Immature natural killer cell (primary cell): ENCODE data around the gene CPTP. TPM values are rescaled to one million over a fixed set of nuclear protein-coding genes. Genes with fewer than 3 reads are reported as not detected.

Experiments used
- DNase-seq, 3 donors: peaks; one replicate each; pipeline ENCODE4 v3.0.0; 2022; ENCODE audit warnings: mixed read lengths in 1 of 3
- H3K27ac Mint-ChIP-seq, 6 donors: one replicate each; pipeline ENCODE4 v1.8.0; 2020; ENCODE audit warnings: mixed read lengths in 6 of 6, mild to moderate bottlenecking in 5 of 6, inconsistent platforms in 4 of 6, moderate library complexity in 3 of 6
- H3K27me3 Mint-ChIP-seq, 3 donors: one replicate each; pipeline ENCODE4 v1.8.0; 2020 to 2021; ENCODE audit warnings: low read depth in 3 of 3, mild to moderate bottlenecking in 3 of 3, mixed read lengths in 3 of 3, moderate library complexity in 3 of 3, inconsistent platforms in 1 of 3
- H3K36me3 Mint-ChIP-seq, 3 donors: one replicate each; pipeline ENCODE4 v1.8.0; 2020; ENCODE audit warnings: mixed read lengths in 3 of 3, inconsistent platforms in 2 of 3, mild to moderate bottlenecking in 2 of 3
- H3K4me1 Mint-ChIP-seq, 2 donors: one replicate each; pipeline ENCODE4 v1.8.0; 2020; ENCODE audit warnings: inconsistent platforms in 2 of 2, mild to moderate bottlenecking in 2 of 2, mixed read lengths in 2 of 2, moderate library complexity in 1 of 2
- H3K4me3 Mint-ChIP-seq, 5 donors: one replicate each; pipeline ENCODE4 v1.8.0; 2020; ENCODE audit warnings: mild to moderate bottlenecking in 5 of 5, mixed read lengths in 5 of 5, inconsistent platforms in 3 of 5, moderate library complexity in 3 of 5
- H3K9me3 Mint-ChIP-seq, 6 donors: one replicate each; pipeline ENCODE4 v1.8.0; 2020; ENCODE audit warnings: mild to moderate bottlenecking in 6 of 6, mixed read lengths in 6 of 6, inconsistent platforms in 4 of 6, moderate library complexity in 3 of 6
- polyA plus RNA-seq, 3 donors: library from polyadenylated mRNA; unstranded; fragments of 300-500 nt; fragmentation: Illumina TruSeq; gene quantifications; one replicate each; pipeline ENCODE4 v1.2.3, GENCODE V29; 2021

CPTP gene
- polyA plus RNA-seq, 3 donors from 2014 or later = 9.2 to 23.7 (median 10.5) TPM

- H3K4me3 Mint-ChIP-seq = no peak overlapping the region
- H3K9me3 Mint-ChIP-seq = no peaks in the 10 kb centered on the region
- H3K4me1 Mint-ChIP-seq = no peaks in the 10 kb centered on the region
- H3K36me3 Mint-ChIP-seq = no peaks in the 10 kb centered on the region
- no peak for DNase-seq
- H3K27ac Mint-ChIP-seq = no peak overlapping the region
- H3K27me3 Mint-ChIP-seq = peaks cover 0 to 5% (median 0%) of the 10 kb centered on the region in 3 donors
These were observed 10.7 kb downstream of the CPTP start for GRCh38 chr1:1335283-1335682.

GRCh38 chr1:1335792-1336248, 11.2 kb downstream of the CPTP start:
- no peak overlapping the region for H3K4me3 Mint-ChIP-seq

GRCh38 chr1:1336446-1336845, 11.8 kb downstream of the CPTP start:
- Mint-ChIP-seq H3K27ac (no peak overlapping the region), H3K27me3 (peaks cover 0 to 5% (median 2%) of the 10 kb centered on the region in 3 donors), H3K36me3 (peaks cover 0 to 5% (median 0%) of the 10 kb centered on the region in 3 donors), H3K9me3 (no peaks in the 10 kb centered on the region), H3K4me1 (peaks cover 0 to 4% of the 10 kb centered on the region in 2 donors), H3K4me3 (no peak overlapping the region)
- no peak for DNase-seq

More at GRCh38 chr1:1335792-1336248, 11.2 kb downstream of the CPTP start:
- peaks cover 0 to under 1% (median 0%) of the 10 kb centered on the region in 3 donors for H3K36me3 Mint-ChIP-seq
- H3K27ac Mint-ChIP-seq = no peak overlapping the region
- H3K9me3 Mint-ChIP-seq = no peaks in the 10 kb centered on the region
- H3K4me1 Mint-ChIP-seq = peaks cover 0 to under 1% of the 10 kb centered on the region in 2 donors
- H3K27me3 Mint-ChIP-seq = peaks cover 0 to 5% (median 0%) of the 10 kb centered on the region in 3 donors
- DNase-seq = no peak

- Mint-ChIP-seq H3K4me1 (peaks cover 0 to 4% of the 10 kb centered on the region in 2 donors), H3K27me3 (peaks cover 0 to 5% (median 2%) of the 10 kb centered on the region in 3 donors), H3K36me3 (peaks cover 0 to 5% (median 0%) of the 10 kb centered on the region in 3 donors), H3K4me3 (no peak overlapping the region), H3K27ac (no peak overlapping the region), H3K9me3 (no peaks in the 10 kb centered on the region)
- DNase-seq = no peak
These were observed 12.6 kb downstream of the CPTP start for GRCh38 chr1:1336931-1337792.

- Mint-ChIP-seq H3K4me1 (peaks cover 0 to 4% of the 10 kb centered on the region in 2 donors), H3K4me3 (no peak overlapping the region), H3K27me3 (peaks cover 0 to 5% (median 2%) of the 10 kb centered on the region in 3 donors), H3K27ac (no peak overlapping the region), H3K36me3 (peaks cover 0 to 5% (median 0%) of the 10 kb centered on the region in 3 donors), H3K9me3 (no peaks in the 10 kb centered on the region)
- DNase-seq = no peak
These were observed 13.2 kb downstream of the CPTP start for GRCh38 chr1:1337793-1338147.

- no peak overlapping the region for H3K4me3 Mint-ChIP-seq
- H3K9me3 Mint-ChIP-seq = no peaks in the 10 kb centered on the region
- no peak overlapping the region for H3K27ac Mint-ChIP-seq
- no peak for DNase-seq
- peaks cover 0 to 5% (median 0%) of the 10 kb centered on the region in 3 donors for H3K36me3 Mint-ChIP-seq
- peaks cover 0 to 4% of the 10 kb centered on the region in 2 donors for H3K4me1 Mint-ChIP-seq
- peaks cover 0 to 5% (median 2%) of the 10 kb centered on the region in 3 donors for H3K27me3 Mint-ChIP-seq
These were observed 13.7 kb downstream of the CPTP start for GRCh38 chr1:1338278-1338677.

- Mint-ChIP-seq H3K27ac (no peak overlapping the region), H3K36me3 (peaks cover 0 to 5% (median 0%) of the 10 kb centered on the region in 3 donors), H3K9me3 (no peaks in the 10 kb centered on the region), H3K27me3 (peaks cover 0 to 3% (median 2%) of the 10 kb centered on the region in 3 donors), H3K4me1 (peaks cover 0 to 4% of the 10 kb centered on the region in 2 donors), H3K4me3 (no peak overlapping the region)
- DNase-seq = no peak
These were observed 15.6 kb downstream of the CPTP start for GRCh38 chr1:1340185-1340584.

- Mint-ChIP-seq H3K4me1 (peaks cover 0 to 4% of the 10 kb centered on the region in 2 donors), H3K27me3 (peaks cover 0 to 3% (median 2%) of the 10 kb centered on the region in 3 donors), H3K4me3 (no peak overlapping the region), H3K36me3 (peaks cover 0 to 5% (median 0%) of the 10 kb centered on the region in 3 donors), H3K27ac (no peak overlapping the region), H3K9me3 (no peaks in the 10 kb centered on the region)
- no peak for DNase-seq
These were observed 16.4 kb downstream of the CPTP start for GRCh38 chr1:1340791-1341548.

- DNase-seq = no peak
- Mint-ChIP-seq H3K27ac (no peak overlapping the region), H3K4me3 (no peak overlapping the region), H3K4me1 (peaks cover 0 to 4% of the 10 kb centered on the region in 2 donors), H3K9me3 (no peaks in the 10 kb centered on the region), H3K27me3 (peaks cover 0 to 3% (median 2%) of the 10 kb centered on the region in 3 donors), H3K36me3 (peaks cover 0 to 5% (median 0%) of the 10 kb centered on the region in 3 donors)
These were observed 17.0 kb downstream of the CPTP start for GRCh38 chr1:1341549-1342021.

GRCh38 chr1:1342061-1342562, 17.5 kb downstream of the CPTP start:
- DNase-seq = no peak
- Mint-ChIP-seq H3K4me1 (peaks cover 0 to 9% of the 10 kb centered on the region in 2 donors), H3K4me3 (no peak overlapping the region), H3K9me3 (no peaks in the 10 kb centered on the region), H3K27ac (no peak overlapping the region), H3K36me3 (peaks cover 0 to 5% (median 0%) of the 10 kb centered on the region in 3 donors), H3K27me3 (peaks cover 0 to 3% (median 2%) of the 10 kb centered on the region in 3 donors)

- no peak for DNase-seq
- H3K4me3 Mint-ChIP-seq = no peak overlapping the region
- peaks cover 0 to 3% (median 2%) of the 10 kb centered on the region in 3 donors for H3K27me3 Mint-ChIP-seq
- no peak overlapping the region for H3K27ac Mint-ChIP-seq
- peaks cover 0 to 13% of the 10 kb centered on the region in 2 donors for H3K4me1 Mint-ChIP-seq
- peaks cover 0 to 5% (median 0%) of the 10 kb centered on the region in 3 donors for H3K36me3 Mint-ChIP-seq
- no peaks in the 10 kb centered on the region for H3K9me3 Mint-ChIP-seq
These were observed 18.0 kb downstream of the CPTP start for GRCh38 chr1:1342584-1343115.

GRCh38 chr1:1343811-1344421, 19.3 kb downstream of the CPTP start:
- no peak for DNase-seq
- H3K27me3 Mint-ChIP-seq = peaks cover 2 to 3% (median 2%) of the 10 kb centered on the region in 3 donors
- peaks cover 0 to 18% of the 10 kb centered on the region in 2 donors for H3K4me1 Mint-ChIP-seq
- H3K27ac Mint-ChIP-seq = no peak overlapping the region
- H3K4me3 Mint-ChIP-seq = no peak overlapping the region
- H3K36me3 Mint-ChIP-seq = peaks cover 0 to 5% (median 0%) of the 10 kb centered on the region in 3 donors
- H3K9me3 Mint-ChIP-seq = no peaks in the 10 kb centered on the region
